ENCODE data around the gene ASAP2. TPM values are rescaled to one million over a fixed set of nuclear protein-coding genes. Genes with fewer than 3 reads are reported as not detected.

Gene ASAP2
- polyA plus RNA-seq, 1 experiment: 30.0 TPM

DNA sequence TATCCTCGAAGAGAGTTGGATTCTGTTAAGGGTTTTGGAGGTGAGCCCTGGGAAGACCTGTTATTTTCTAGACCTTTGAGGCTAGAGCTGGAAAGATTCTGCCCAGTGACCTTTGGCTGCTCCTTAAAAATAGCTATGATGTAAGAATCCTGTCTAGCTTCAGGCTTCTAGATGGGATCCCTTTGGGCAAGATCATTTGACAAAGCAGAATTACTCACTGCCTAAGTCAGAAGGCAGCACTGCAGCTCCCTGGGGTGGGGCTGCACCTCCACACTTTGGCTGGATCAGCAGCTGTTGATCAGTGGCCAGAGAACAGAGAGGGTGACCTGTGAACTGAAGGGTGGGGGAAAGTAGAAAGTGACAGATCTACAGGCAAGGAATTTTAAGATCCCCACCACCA is 103.8 kb downstream of the ASAP2 start:
- POLR2A ChIA-PET: interaction anchor here (0.9 to 1.0 kb wide), 2 partner anchors 14 to 22 kb away, joined by 3 to 7 read pairs; no protein-coding TSS in a partner anchor

DNA sequence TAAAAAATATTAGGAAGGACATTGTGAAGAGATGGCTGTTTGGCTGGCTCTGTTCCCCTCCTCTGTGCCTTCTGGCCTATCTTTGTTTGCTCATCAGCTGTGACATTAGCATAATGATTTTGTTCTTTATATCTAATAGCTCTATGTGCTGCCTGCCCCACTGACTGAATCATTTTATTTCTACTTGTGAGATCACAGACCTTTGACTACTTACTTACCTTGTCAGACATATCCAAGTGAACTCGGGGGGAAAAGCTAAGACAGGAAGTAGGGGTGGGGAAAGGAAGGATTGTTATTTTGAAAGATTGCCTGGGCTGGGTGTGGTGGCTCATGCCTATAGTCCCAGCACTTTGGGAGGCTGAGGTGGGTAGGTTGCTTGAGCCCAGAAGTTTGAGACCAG is 104.2 kb downstream of the ASAP2 start:
- TF ChIP-seq, protein P1, sequence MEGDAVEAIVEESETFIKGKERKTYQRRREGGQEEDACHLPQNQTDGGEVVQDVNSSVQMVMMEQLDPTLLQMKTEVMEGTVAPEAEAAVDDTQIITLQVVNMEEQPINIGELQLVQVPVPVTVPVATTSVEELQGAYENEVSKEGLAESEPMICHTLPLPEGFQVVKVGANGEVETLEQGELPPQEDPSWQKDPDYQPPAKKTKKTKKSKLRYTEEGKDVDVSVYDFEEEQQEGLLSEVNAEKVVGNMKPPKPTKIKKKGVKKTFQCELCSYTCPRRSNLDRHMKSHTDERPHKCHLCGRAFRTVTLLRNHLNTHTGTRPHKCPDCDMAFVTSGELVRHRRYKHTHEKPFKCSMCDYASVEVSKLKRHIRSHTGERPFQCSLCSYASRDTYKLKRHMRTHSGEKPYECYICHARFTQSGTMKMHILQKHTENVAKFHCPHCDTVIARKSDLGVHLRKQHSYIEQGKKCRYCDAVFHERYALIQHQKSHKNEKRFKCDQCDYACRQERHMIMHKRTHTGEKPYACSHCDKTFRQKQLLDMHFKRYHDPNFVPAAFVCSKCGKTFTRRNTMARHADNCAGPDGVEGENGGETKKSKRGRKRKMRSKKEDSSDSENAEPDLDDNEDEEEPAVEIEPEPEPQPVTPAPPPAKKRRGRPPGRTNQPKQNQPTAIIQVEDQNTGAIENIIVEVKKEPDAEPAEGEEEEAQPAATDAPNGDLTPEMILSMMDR (IDR thresholded peaks at IDR 0.05; ENCODE audit: low read depth, low read length): no peak
- no peak for DNase-seq (ENCODE audit: low read depth, low spot score)
- no peaks in the 10 kb centered on the region for H3K27me3 ChIP-seq (ENCODE audit: control insufficient read depth, insufficient read depth, low read length)
- CTCF ChIA-PET: interaction anchor here (0.8 to 1.4 kb wide), 3 partner anchors 61 to 171 kb away, joined by 3 to 4 read pairs (median 4); no protein-coding TSS in a partner anchor
- H3K4me3 ChIP-seq (ENCODE audit: low read depth, low read length): no peak overlapping the region
- H3K9me3 ChIP-seq (ENCODE audit: control insufficient read depth, insufficient read depth, low read length): no peaks in the 10 kb centered on the region
- peak overlapping the region; percentile 74 for H3K27ac ChIP-seq (ENCODE audit: low read depth, low read length)
- POLR2A ChIA-PET: interaction anchor here (1.0 kb wide), 1 partner anchor 23 kb away, joined by 7 read pairs; no protein-coding TSS in a partner anchor

More for the DNA sequence above, 103.8 kb downstream of the ASAP2 start:
- H3K9me3 ChIP-seq (ENCODE audit: control insufficient read depth, insufficient read depth, low read length): no peaks in the 10 kb centered on the region
- CTCF ChIA-PET: interaction anchor here (0.8 to 1.6 kb wide), 5 partner anchors 22 to 171 kb away, joined by 3 to 4 read pairs (median 4); no protein-coding TSS in a partner anchor
- H3K4me3 ChIP-seq (ENCODE audit: low read depth, low read length): no peak overlapping the region
- TF ChIP-seq, protein P1 (IDR thresholded peaks at IDR 0.05; ENCODE audit: low read depth, low read length): no peak
- no peaks in the 10 kb centered on the region for H3K27me3 ChIP-seq (ENCODE audit: control insufficient read depth, insufficient read depth, low read length)
- H3K27ac ChIP-seq (ENCODE audit: low read depth, low read length): peak overlapping the region; percentile 74
- DNase-seq (ENCODE audit: low read depth, low spot score): no peak

DNA sequence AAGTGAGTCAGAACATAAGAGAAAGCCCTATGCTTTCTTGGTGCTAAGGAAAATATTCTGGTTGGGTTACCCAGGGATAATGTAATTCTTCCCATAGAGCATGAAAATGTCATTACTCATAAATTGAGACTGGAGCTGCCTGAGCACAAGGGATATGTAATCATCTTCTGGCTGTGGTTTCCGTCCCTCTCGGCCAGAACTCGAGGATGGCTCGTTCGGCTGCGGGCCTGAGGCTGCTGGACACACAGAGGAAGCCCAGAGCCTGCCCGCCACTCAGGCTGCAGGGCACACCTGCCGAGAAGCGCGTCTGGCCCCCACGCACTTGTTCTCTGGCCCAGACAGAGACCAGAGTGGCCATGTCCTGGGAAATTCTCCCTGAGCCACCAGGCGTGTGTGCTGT is 104.9 kb downstream of the ASAP2 start:
- Histone ChIP-seq H3K27me3 (ENCODE audit: control insufficient read depth, insufficient read depth, low read length) (no peaks in the 10 kb centered on the region), H3K4me3 (ENCODE audit: low read depth, low read length) (no peak overlapping the region), H3K27ac (ENCODE audit: low read depth, low read length) (peak overlapping the region; percentile 84), H3K9me3 (ENCODE audit: control insufficient read depth, insufficient read depth, low read length) (no peaks in the 10 kb centered on the region)
- no peak for DNase-seq (ENCODE audit: low read depth, low spot score)
- TF ChIP-seq, protein P1 (IDR thresholded peaks at IDR 0.05; ENCODE audit: low read depth, low read length): no peak
- CTCF ChIA-PET: interaction anchor here (1.4 kb wide), 1 partner anchor 169 kb away, joined by 4 read pairs; no protein-coding TSS in a partner anchor
- POLR2A ChIA-PET: interaction anchor here (0.7 kb wide), 1 partner anchor 60 kb away, joined by 3 read pairs; no protein-coding TSS in a partner anchor

DNA sequence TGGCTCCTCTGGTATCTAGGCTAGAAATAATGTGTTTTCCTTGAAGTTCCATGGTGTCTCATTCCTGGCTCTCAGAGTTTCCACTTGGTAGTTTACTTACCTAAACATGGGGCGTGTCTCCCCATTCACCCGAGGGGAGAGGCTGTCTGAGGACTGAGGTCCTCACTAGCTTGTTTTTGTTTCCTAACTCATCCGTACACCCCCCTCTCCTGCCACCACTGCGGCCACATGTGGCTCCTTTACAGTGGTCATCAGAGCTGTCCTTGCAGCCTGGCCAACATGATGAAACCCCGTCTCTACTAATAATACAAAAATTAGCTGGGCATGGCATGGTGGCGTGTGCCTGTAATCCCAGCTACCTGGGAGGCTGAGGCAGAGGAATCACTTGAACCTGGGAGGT is 106.0 kb downstream of the ASAP2 start:
- ChIA-PET POLR2A (no interaction called here), CTCF (no interaction called here)
- no peak overlapping the region for H3K27ac ChIP-seq (ENCODE audit: low read depth, low read length)
- DNase-seq (ENCODE audit: low read depth, low spot score): no peak
- no peaks in the 10 kb centered on the region for H3K9me3 ChIP-seq (ENCODE audit: control insufficient read depth, insufficient read depth, low read length)
- H3K4me3 ChIP-seq (ENCODE audit: low read depth, low read length): no peak overlapping the region
- no peaks in the 10 kb centered on the region for H3K27me3 ChIP-seq (ENCODE audit: control insufficient read depth, insufficient read depth, low read length)
- TF ChIP-seq, protein P1 (IDR thresholded peaks at IDR 0.05; ENCODE audit: low read depth, low read length): no peak

DNA sequence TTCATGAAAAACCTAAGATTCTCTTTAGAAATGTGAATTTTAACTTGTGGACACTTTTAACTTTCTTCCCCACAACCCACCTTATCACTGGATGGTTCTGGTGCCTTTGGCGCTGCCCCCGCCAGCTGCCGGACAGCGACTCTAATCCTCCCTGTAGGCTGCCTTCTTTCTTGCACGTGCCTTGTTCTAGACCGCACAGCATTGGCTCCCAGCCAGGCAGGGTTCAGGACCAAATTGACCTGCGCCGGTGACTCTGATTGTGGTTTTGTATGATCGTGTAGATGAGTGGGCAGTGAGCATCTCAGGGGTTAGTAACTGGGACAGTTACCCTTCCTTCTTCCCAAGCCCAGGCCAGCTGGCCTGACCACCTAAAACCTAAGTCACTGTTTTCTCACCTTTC is 106.8 kb downstream of the ASAP2 start:
- Histone ChIP-seq H3K4me3 (ENCODE audit: low read depth, low read length) (no peak overlapping the region), H3K27ac (ENCODE audit: low read depth, low read length) (no peak overlapping the region), H3K9me3 (ENCODE audit: control insufficient read depth, insufficient read depth, low read length) (no peaks in the 10 kb centered on the region), H3K27me3 (ENCODE audit: control insufficient read depth, insufficient read depth, low read length) (no peaks in the 10 kb centered on the region)
- CTCF ChIA-PET: interaction anchor here (1.0 kb wide), 1 partner anchor 18 kb away, joined by 3 read pairs; no protein-coding TSS in a partner anchor
- POLR2A ChIA-PET: no interaction called here
- no peak for DNase-seq (ENCODE audit: low read depth, low spot score)
- TF ChIP-seq, protein P1 (IDR thresholded peaks at IDR 0.05; ENCODE audit: low read depth, low read length): no peak
